ENCODE results near the gene BYSL. TPM values are rescaled to one million over a fixed set of nuclear protein-coding genes. Genes with fewer than 3 reads are reported as not detected.

Gene BYSL
- total RNA-seq, 3 donors from 2014 or later, result 7.7 to 8.8 (median 8.6) TPM

GRCh38 chr6:41935685-41936072 is 14.4 kb downstream of the BYSL start:
- no peaks in the 10 kb centered on the region for H3K9me3 ChIP-seq
- peak overlapping the region; percentile 22 to 45 for H3K27ac ChIP-seq
- peaks cover 9% of the 10 kb centered on the region for H3K36me3 ChIP-seq
- intact Hi-C loops (cut with DNase I; ENCODE audit: low total_unique reads), result loop anchor here (10.0 kb wide), 2 partner anchors 151 to 1049 kb away; partner anchors contain the start of genes PPP2R5D, PRICKLE4 and TOMM6
- no peak for TF ChIP-seq CTCF (IDR thresholded peaks at IDR 0.05)
- no peak for TF ChIP-seq POLR2A (IDR thresholded peaks at IDR 0.05)
- no peak for TF ChIP-seq POLR2AphosphoS5 (IDR thresholded peaks at IDR 0.05)
- no peak overlapping the region for H3K4me3 ChIP-seq
- H3K27me3 ChIP-seq, result no peaks in the 10 kb centered on the region
- H3K4me1 ChIP-seq, result peaks cover 16 to 19% of the 10 kb centered on the region in 2 donors
- DNase-seq (ENCODE audit: low spot score in 2 of 2), result no peak

GRCh38 chr6:41936073-41936837 is 15.0 kb downstream of the BYSL start:
- intact Hi-C loops (cut with DNase I; ENCODE audit: low total_unique reads), result loop anchor here (10.0 kb wide), 2 partner anchors 151 to 1049 kb away; partner anchors contain the start of genes PPP2R5D, PRICKLE4 and TOMM6
- peak; percentile 60 to 65 for DNase-seq (ENCODE audit: low spot score in 2 of 2)
- Histone ChIP-seq H3K36me3 (peaks cover 8% of the 10 kb centered on the region), H3K9me3 (no peaks in the 10 kb centered on the region), H3K4me3 (no peak overlapping the region), H3K4me1 (peaks cover 19 to 20% of the 10 kb centered on the region in 2 donors), H3K27me3 (no peaks in the 10 kb centered on the region), H3K27ac (peak overlapping the region; percentile 22 to 45)
- TF ChIP-seq POLR2AphosphoS5 (IDR thresholded peaks at IDR 0.05), result peak in 1 of 3 donors; percentile 24
- TF ChIP-seq POLR2A (IDR thresholded peaks at IDR 0.05), result no peak
- peak; percentile 54 to 83 (median 73) for TF ChIP-seq CTCF (IDR thresholded peaks at IDR 0.05)

- no peaks in the 10 kb centered on the region for H3K9me3 ChIP-seq
- TF ChIP-seq CTCF (IDR thresholded peaks at IDR 0.05) (no peak), POLR2AphosphoS5 (IDR thresholded peaks at IDR 0.05) (no peak), POLR2A (IDR thresholded peaks at IDR 0.05) (no peak)
- H3K27ac ChIP-seq, result peak overlapping the region in 1 of 2 donors; percentile 78
- H3K27me3 ChIP-seq, result no peaks in the 10 kb centered on the region
- no peak overlapping the region for H3K4me3 ChIP-seq
- H3K4me1 ChIP-seq, result peaks cover 19 to 26% of the 10 kb centered on the region in 2 donors
- peaks cover 5% of the 10 kb centered on the region for H3K36me3 ChIP-seq
- no peak for DNase-seq (ENCODE audit: low spot score in 2 of 2)
- intact Hi-C loops (cut with DNase I; ENCODE audit: low total_unique reads), result loop anchor here (10.0 kb wide), 2 partner anchors 153 to 1047 kb away; partner anchors contain the start of genes PPP2R5D, PRICKLE4 and TOMM6
Measured at GRCh38 chr6:41937472-41937860, 16.2 kb downstream of the BYSL start.

- TF ChIP-seq POLR2A (IDR thresholded peaks at IDR 0.05) (no peak), CTCF (IDR thresholded peaks at IDR 0.05) (no peak), POLR2AphosphoS5 (IDR thresholded peaks at IDR 0.05) (no peak)
- peak overlapping the region in 1 of 3 donors; percentile 20 for H3K4me3 ChIP-seq
- peaks cover 19 to 26% of the 10 kb centered on the region in 2 donors for H3K4me1 ChIP-seq
- H3K27me3 ChIP-seq, result no peaks in the 10 kb centered on the region
- no peaks in the 10 kb centered on the region for H3K9me3 ChIP-seq
- no peak for DNase-seq (ENCODE audit: low spot score in 2 of 2)
- peak overlapping the region; percentile 52 to 78 for H3K27ac ChIP-seq
- peaks cover 5% of the 10 kb centered on the region for H3K36me3 ChIP-seq
- intact Hi-C loops (cut with DNase I; ENCODE audit: low total_unique reads), result loop anchor here (10.0 kb wide), 2 partner anchors 153 to 1047 kb away; partner anchors contain the start of genes PPP2R5D, PRICKLE4 and TOMM6
Measured at GRCh38 chr6:41937861-41938574, 16.7 kb downstream of the BYSL start.

Measured in breast epithelium (tissue), 4 donors.